Activated T-cell treated with anti-CD3 and anti-CD28 coated beads, Interleukin-2, amount 50 U/mL, for 72 hours (primary cell): ENCODE measurements around the gene PCOLCE2. TPM values are rescaled to one million over a fixed set of nuclear protein-coding genes. Genes with fewer than 3 reads are reported as not detected.
A peak's percentile ranks its signal among the peaks of the same experiment; 100 is the strongest.

Experiments used
- ATAC-seq, 2 donors: fragments of 150-1000 bp; cut with Tn5 transposase; replicated peaks in 1 of 2; 2 replicates each; pipeline ENCODE4 v1.10.0; 2021; ENCODE audit warnings: moderate library complexity in 2 of 2, mild to moderate bottlenecking in 1 of 2
- DNase-seq, 2 donors: peaks; one replicate each; pipeline ENCODE4 v3.0.0; 2021 to 2022; ENCODE audit warnings: mixed read lengths in 1 of 2
- H3K27ac Mint-ChIP-seq: one replicate; pipeline ENCODE4 v1.8.0; 2022; ENCODE audit warnings: mild to moderate bottlenecking, moderate library complexity, mixed read lengths
- H3K27me3 Mint-ChIP-seq: one replicate; pipeline ENCODE4 v1.8.0; 2022; ENCODE audit warnings: low read depth, mixed read lengths
- H3K36me3 Mint-ChIP-seq, 2 donors: one replicate each; pipeline ENCODE4 v1.8.0; 2022; ENCODE audit warnings: mixed read lengths in 2 of 2, mild to moderate bottlenecking in 1 of 2; ENCODE audit not compliant: insufficient read depth in 2 of 2
- H3K4me1 Mint-ChIP-seq: one replicate; pipeline ENCODE4 v1.8.0; 2022; ENCODE audit warnings: low read depth, mixed read lengths
- H3K4me3 Mint-ChIP-seq, 2 donors: one replicate each; pipeline ENCODE4 v1.8.0; 2022; ENCODE audit warnings: mild to moderate bottlenecking in 2 of 2, mixed read lengths in 2 of 2, moderate library complexity in 2 of 2
- H3K9me3 Mint-ChIP-seq, 2 donors: one replicate each; pipeline ENCODE4 v1.8.0; 2022; ENCODE audit warnings: mixed read lengths in 2 of 2
- total RNA-seq, 2 donors: library from RNA; stranded (reverse); gene quantifications; one replicate each; pipeline ENCODE4 v1.2.3, GENCODE V29; 2022

The PCOLCE2 gene
- total RNA-seq, 2 donors from 2014 or later, result not detected

- H3K4me3 Mint-ChIP-seq, result no peak overlapping the region
- peaks cover 3% of the 10 kb centered on the region for H3K4me1 Mint-ChIP-seq
- ATAC-seq (peak in 1 of 2 donors; percentile 26), DNase-seq (no peak)
- no peaks in the 10 kb centered on the region for H3K36me3 Mint-ChIP-seq
- H3K27me3 Mint-ChIP-seq, result no peaks in the 10 kb centered on the region
- no peaks in the 10 kb centered on the region for H3K9me3 Mint-ChIP-seq
- no peak overlapping the region for H3K27ac Mint-ChIP-seq
Measured at GRCh38 chr3:142802891-142803290, 86.0 kb downstream of the PCOLCE2 start.

GRCh38 chr3:142801746-142802145 is 87.1 kb downstream of the PCOLCE2 start:
- ATAC-seq (no peak), DNase-seq (no peak)
- Mint-ChIP-seq H3K4me3 (no peak overlapping the region), H3K9me3 (no peaks in the 10 kb centered on the region), H3K4me1 (no peaks in the 10 kb centered on the region), H3K27ac (no peak overlapping the region), H3K27me3 (no peaks in the 10 kb centered on the region), H3K36me3 (no peaks in the 10 kb centered on the region)

GRCh38 chr3:142796823-142797222 is 92.1 kb downstream of the PCOLCE2 start:
- no peak for DNase-seq
- ATAC-seq, result no peak
- H3K27me3 Mint-ChIP-seq, result no peaks in the 10 kb centered on the region
- no peak overlapping the region for H3K27ac Mint-ChIP-seq
- no peaks in the 10 kb centered on the region for H3K36me3 Mint-ChIP-seq
- no peaks in the 10 kb centered on the region for H3K4me1 Mint-ChIP-seq
- no peak overlapping the region for H3K4me3 Mint-ChIP-seq
- H3K9me3 Mint-ChIP-seq, result no peaks in the 10 kb centered on the region

- H3K9me3 Mint-ChIP-seq, result no peaks in the 10 kb centered on the region
- no peak overlapping the region for H3K4me3 Mint-ChIP-seq
- no peak overlapping the region for H3K27ac Mint-ChIP-seq
- DNase-seq (no peak), ATAC-seq (no peak)
- H3K27me3 Mint-ChIP-seq, result no peaks in the 10 kb centered on the region
- H3K36me3 Mint-ChIP-seq, result no peaks in the 10 kb centered on the region
- H3K4me1 Mint-ChIP-seq, result no peaks in the 10 kb centered on the region
Measured at GRCh38 chr3:142795332-142795731, 93.6 kb downstream of the PCOLCE2 start.

GRCh38 chr3:142794508-142794907 is 94.4 kb downstream of the PCOLCE2 start:
- ATAC-seq (no peak), DNase-seq (no peak)
- H3K4me3 Mint-ChIP-seq, result no peak overlapping the region
- H3K36me3 Mint-ChIP-seq, result no peaks in the 10 kb centered on the region
- H3K4me1 Mint-ChIP-seq, result no peaks in the 10 kb centered on the region
- no peaks in the 10 kb centered on the region for H3K27me3 Mint-ChIP-seq
- H3K9me3 Mint-ChIP-seq, result no peaks in the 10 kb centered on the region
- no peak overlapping the region for H3K27ac Mint-ChIP-seq

- DNase-seq (no peak), ATAC-seq (no peak)
- H3K36me3 Mint-ChIP-seq, result no peaks in the 10 kb centered on the region
- H3K27me3 Mint-ChIP-seq, result no peaks in the 10 kb centered on the region
- no peaks in the 10 kb centered on the region for H3K9me3 Mint-ChIP-seq
- H3K4me3 Mint-ChIP-seq, result no peak overlapping the region
- H3K4me1 Mint-ChIP-seq, result no peaks in the 10 kb centered on the region
- H3K27ac Mint-ChIP-seq, result no peak overlapping the region
Measured at GRCh38 chr3:142787719-142788118, 101.2 kb downstream of the PCOLCE2 start.

GRCh38 chr3:142785996-142786395 is 102.9 kb downstream of the PCOLCE2 start:
- Mint-ChIP-seq H3K36me3 (no peaks in the 10 kb centered on the region), H3K4me1 (no peaks in the 10 kb centered on the region), H3K4me3 (no peak overlapping the region)

GRCh38 chr3:142784228-142784627 is 104.7 kb downstream of the PCOLCE2 start:
- no peak for ATAC-seq
- Mint-ChIP-seq H3K9me3 (no peaks in the 10 kb centered on the region), H3K27me3 (no peaks in the 10 kb centered on the region), H3K27ac (no peak overlapping the region), H3K4me3 (no peak overlapping the region), H3K36me3 (no peaks in the 10 kb centered on the region), H3K4me1 (no peaks in the 10 kb centered on the region)
- no peak for DNase-seq

More at GRCh38 chr3:142785996-142786395, 102.9 kb downstream of the PCOLCE2 start:
- Mint-ChIP-seq H3K27me3 (no peaks in the 10 kb centered on the region), H3K9me3 (no peaks in the 10 kb centered on the region), H3K27ac (no peak overlapping the region)
- DNase-seq (no peak), ATAC-seq (no peak)

- ATAC-seq (no peak), DNase-seq (no peak)
- H3K36me3 Mint-ChIP-seq, result no peaks in the 10 kb centered on the region
- no peaks in the 10 kb centered on the region for H3K27me3 Mint-ChIP-seq
- H3K9me3 Mint-ChIP-seq, result no peaks in the 10 kb centered on the region
- H3K4me3 Mint-ChIP-seq, result no peak overlapping the region
- H3K27ac Mint-ChIP-seq, result no peak overlapping the region
- no peaks in the 10 kb centered on the region for H3K4me1 Mint-ChIP-seq
Measured at GRCh38 chr3:142782616-142783015, 106.3 kb downstream of the PCOLCE2 start.

- H3K4me1 Mint-ChIP-seq, result no peaks in the 10 kb centered on the region
Measured at GRCh38 chr3:142779591-142779990, 109.3 kb downstream of the PCOLCE2 start.

GRCh38 chr3:142778541-142778940 is 110.3 kb downstream of the PCOLCE2 start:
- no peak overlapping the region for H3K4me3 Mint-ChIP-seq
- no peaks in the 10 kb centered on the region for H3K4me1 Mint-ChIP-seq
- no peaks in the 10 kb centered on the region for H3K27me3 Mint-ChIP-seq
- no peak for DNase-seq
- no peak for ATAC-seq
- no peaks in the 10 kb centered on the region for H3K9me3 Mint-ChIP-seq
- H3K36me3 Mint-ChIP-seq, result no peaks in the 10 kb centered on the region
- H3K27ac Mint-ChIP-seq, result no peak overlapping the region

More at GRCh38 chr3:142779591-142779990, 109.3 kb downstream of the PCOLCE2 start:
- Mint-ChIP-seq H3K36me3 (no peaks in the 10 kb centered on the region), H3K4me3 (no peak overlapping the region), H3K9me3 (no peaks in the 10 kb centered on the region), H3K27me3 (no peaks in the 10 kb centered on the region), H3K27ac (no peak overlapping the region)
- DNase-seq (no peak), ATAC-seq (no peak)

- Mint-ChIP-seq H3K4me3 (no peak overlapping the region), H3K36me3 (no peaks in the 10 kb centered on the region), H3K9me3 (no peaks in the 10 kb centered on the region), H3K27ac (no peak overlapping the region), H3K4me1 (no peaks in the 10 kb centered on the region), H3K27me3 (no peaks in the 10 kb centered on the region)
- no peak for ATAC-seq
- no peak for DNase-seq
Measured at GRCh38 chr3:142777927-142778326, 111.0 kb downstream of the PCOLCE2 start.

- no peaks in the 10 kb centered on the region for H3K27me3 Mint-ChIP-seq
- H3K9me3 Mint-ChIP-seq, result peaks cover 2 to 5% of the 10 kb centered on the region in 2 donors
- no peaks in the 10 kb centered on the region for H3K4me1 Mint-ChIP-seq
- ATAC-seq (no peak), DNase-seq (no peak)
- no peak overlapping the region for H3K27ac Mint-ChIP-seq
- H3K4me3 Mint-ChIP-seq, result no peak overlapping the region
- H3K36me3 Mint-ChIP-seq, result peaks cover 5 to 6% of the 10 kb centered on the region in 2 donors
Measured at GRCh38 chr3:142768338-142768737, 120.5 kb downstream of the PCOLCE2 start.
